Activated naive CD8-positive, alpha-beta T cell treated with anti-CD3 and anti-CD28 coated beads, Interleukin-2, amount 10 ng/mL, durations not matched to agents 7 days and 5 days (primary cell): ENCODE measurements around the gene CD48. TPM values are rescaled to one million over a fixed set of nuclear protein-coding genes. Genes with fewer than 3 reads are reported as not detected.

Source experiments
- ATAC-seq: fragments of 150-1000 bp; cut with Tn5 transposase; one replicate; pipeline ENCODE4 v1.10.0; 2021; ENCODE audit warnings: low read depth, moderate library complexity
- POLR2A ChIA-PET: fragments of 350-600 bp; sonication (Branson Sonifier 250); formaldehyde crosslinking; loops from one replicate; lab custom pipeline; 2021; ENCODE audit warnings: antibody characterized with exemption; lab: Charles Lee
- DNase-seq: peaks from one replicate; pipeline ENCODE4 v3.0.0; 2021
- H3K27ac Mint-ChIP-seq: one replicate; pipeline ENCODE4 v1.8.0; 2022; ENCODE audit warnings: mild to moderate bottlenecking, mixed read lengths
- H3K27me3 Mint-ChIP-seq: one replicate; pipeline ENCODE4 v1.8.0; 2022; ENCODE audit warnings: mild to moderate bottlenecking, moderate library complexity, mixed read lengths
- H3K36me3 Mint-ChIP-seq: one replicate; pipeline ENCODE4 v1.8.0; 2021; ENCODE audit warnings: mild to moderate bottlenecking, mixed read lengths
- H3K4me1 Mint-ChIP-seq: one replicate; pipeline ENCODE4 v1.8.0; 2021; ENCODE audit warnings: mixed read lengths
- H3K4me3 Mint-ChIP-seq: one replicate; pipeline ENCODE4 v1.8.0; 2022; ENCODE audit warnings: mild to moderate bottlenecking, moderate library complexity, mixed read lengths
- H3K9me3 Mint-ChIP-seq: one replicate; pipeline ENCODE4 v1.8.0; 2021; ENCODE audit warnings: mixed read lengths
- total RNA-seq, 2 experiments: library from RNA; stranded (reverse); gene quantifications; one replicate each; pipeline ENCODE4 v1.2.3, GENCODE V29; 2021

CD48 gene
- 100 to 1,000 TPM; 379 to 386 TPM for total RNA-seq

GRCh38 chr1:160711602-160712311 lies at the start of gene CD48:
TSS of gene CD48 (minus strand) at chr1:160711822. CDS start at chr1:160711763, 59 bp downstream.
- ATAC-seq, result peak; percentile 38
- peaks cover 30% of the 10 kb centered on the region for H3K4me1 Mint-ChIP-seq
- no peaks in the 10 kb centered on the region for H3K27me3 Mint-ChIP-seq
- DNase-seq, result peak; percentile 53
- H3K27ac Mint-ChIP-seq, result no peak within 1 kb of the TSS
- H3K9me3 Mint-ChIP-seq, result no peaks in the 10 kb centered on the region
- H3K36me3 Mint-ChIP-seq, result peaks cover 6% of the 10 kb centered on the region
- no peak within 1 kb of the TSS for H3K4me3 Mint-ChIP-seq
- POLR2A ChIA-PET, result interaction anchor here (0.7 to 4.3 kb wide), 21 partner anchors 8 to 406 kb away, joined by 3 to 36 read pairs (median 4); partner anchors contain the start of genes LY9, NIT1, PFDN2 and SLAMF7

- peaks cover 24% of the 10 kb centered on the region for H3K4me1 Mint-ChIP-seq
- H3K4me3 Mint-ChIP-seq, result no peak overlapping the region
- no peak overlapping the region for H3K27ac Mint-ChIP-seq
- no peaks in the 10 kb centered on the region for H3K27me3 Mint-ChIP-seq
- no peak for ATAC-seq
- no peak for DNase-seq
- POLR2A ChIA-PET, result no interaction called here
- peaks cover 19% of the 10 kb centered on the region for H3K9me3 Mint-ChIP-seq
- peaks cover 20% of the 10 kb centered on the region for H3K36me3 Mint-ChIP-seq
These were observed 49.4 kb upstream of the CD48 start for GRCh38 chr1:160761046-160761445.

GRCh38 chr1:160759740-160760139 lies 48.1 kb upstream of the CD48 start:
- H3K9me3 Mint-ChIP-seq, result peaks cover 19% of the 10 kb centered on the region
- no peak overlapping the region for H3K27ac Mint-ChIP-seq
- no peak for DNase-seq
- H3K27me3 Mint-ChIP-seq, result no peaks in the 10 kb centered on the region
- no peak overlapping the region for H3K4me3 Mint-ChIP-seq
- no peak for ATAC-seq
- POLR2A ChIA-PET, result no interaction called here
- peaks cover 21% of the 10 kb centered on the region for H3K36me3 Mint-ChIP-seq
- peaks cover 31% of the 10 kb centered on the region for H3K4me1 Mint-ChIP-seq

GRCh38 chr1:160758521-160758920 lies 46.9 kb upstream of the CD48 start:
- H3K27me3 Mint-ChIP-seq, result no peaks in the 10 kb centered on the region
- H3K4me1 Mint-ChIP-seq, result peaks cover 35% of the 10 kb centered on the region
- POLR2A ChIA-PET, result interaction anchor here (0.6 kb wide), 1 partner anchor 12 kb away, joined by 3 read pairs; no protein-coding TSS in a partner anchor
- no peak for DNase-seq
- no peak overlapping the region for H3K4me3 Mint-ChIP-seq
- peaks cover 32% of the 10 kb centered on the region for H3K36me3 Mint-ChIP-seq
- no peak overlapping the region for H3K27ac Mint-ChIP-seq
- peaks cover 19% of the 10 kb centered on the region for H3K9me3 Mint-ChIP-seq
- no peak for ATAC-seq

GRCh38 chr1:160756849-160757201 lies 45.2 kb upstream of the CD48 start:
- peak overlapping the region; percentile 60 for H3K4me3 Mint-ChIP-seq
- H3K9me3 Mint-ChIP-seq, result peaks cover 19% of the 10 kb centered on the region
- H3K36me3 Mint-ChIP-seq, result peaks cover 44% of the 10 kb centered on the region
- DNase-seq, result no peak
- POLR2A ChIA-PET, result interaction anchor here (0.6 to 2.7 kb wide), 9 partner anchors 9 to 81 kb away, joined by 3 to 24 read pairs (median 5); partner anchors contain the start of gene SLAMF7
- peak overlapping the region; percentile 95 for H3K27ac Mint-ChIP-seq
- peaks cover 44% of the 10 kb centered on the region for H3K4me1 Mint-ChIP-seq
- ATAC-seq, result no peak
- no peaks in the 10 kb centered on the region for H3K27me3 Mint-ChIP-seq

- H3K4me1 Mint-ChIP-seq, result peaks cover 47% of the 10 kb centered on the region
- peak overlapping the region; percentile 60 for H3K4me3 Mint-ChIP-seq
- H3K27me3 Mint-ChIP-seq, result no peaks in the 10 kb centered on the region
- H3K36me3 Mint-ChIP-seq, result peaks cover 47% of the 10 kb centered on the region
- POLR2A ChIA-PET, result interaction anchor here (0.6 to 2.7 kb wide), 11 partner anchors 8 to 80 kb away, joined by 3 to 24 read pairs (median 4); partner anchors contain the start of genes CD48 and SLAMF7
- ATAC-seq (peak; percentile 82), DNase-seq (no peak)
- peak overlapping the region; percentile 95 for H3K27ac Mint-ChIP-seq
- peaks cover 16% of the 10 kb centered on the region for H3K9me3 Mint-ChIP-seq
These were observed 44.6 kb upstream of the CD48 start for GRCh38 chr1:160755911-160756848.

GRCh38 chr1:160755461-160755860 lies 43.8 kb upstream of the CD48 start:
- POLR2A ChIA-PET, result interaction anchor here (1.1 to 2.7 kb wide), 7 partner anchors 9 to 49 kb away, joined by 3 to 24 read pairs (median 5); partner anchors contain the start of gene SLAMF7
- Mint-ChIP-seq H3K4me3 (peak overlapping the region; percentile 60), H3K27ac (peak overlapping the region; percentile 95), H3K36me3 (peaks cover 52% of the 10 kb centered on the region), H3K27me3 (no peaks in the 10 kb centered on the region), H3K9me3 (peaks cover 18% of the 10 kb centered on the region), H3K4me1 (peaks cover 53% of the 10 kb centered on the region)
- DNase-seq, result no peak
- ATAC-seq, result no peak

GRCh38 chr1:160753594-160753993 lies 42.0 kb upstream of the CD48 start:
- Mint-ChIP-seq H3K4me1 (peaks cover 65% of the 10 kb centered on the region), H3K9me3 (peaks cover 15% of the 10 kb centered on the region), H3K4me3 (no peak overlapping the region), H3K27ac (no peak overlapping the region), H3K36me3 (peaks cover 62% of the 10 kb centered on the region), H3K27me3 (no peaks in the 10 kb centered on the region)
- POLR2A ChIA-PET, result no interaction called here
- no peak for ATAC-seq
- DNase-seq, result no peak

- Mint-ChIP-seq H3K27me3 (no peaks in the 10 kb centered on the region), H3K4me3 (no peak overlapping the region), H3K9me3 (peaks cover 15% of the 10 kb centered on the region), H3K4me1 (peaks cover 72% of the 10 kb centered on the region), H3K27ac (peak overlapping the region; percentile 35), H3K36me3 (peaks cover 69% of the 10 kb centered on the region)
- POLR2A ChIA-PET, result interaction anchor here (0.9 kb wide), 1 partner anchor 12 kb away, joined by 3 read pairs; no protein-coding TSS in a partner anchor
- DNase-seq (no peak), ATAC-seq (no peak)
These were observed 41.3 kb upstream of the CD48 start for GRCh38 chr1:160752924-160753323.

- no peak for ATAC-seq
- no peak for DNase-seq
- H3K36me3 Mint-ChIP-seq, result peaks cover 70% of the 10 kb centered on the region
- no peak overlapping the region for H3K4me3 Mint-ChIP-seq
- peak overlapping the region; percentile 91 for H3K27ac Mint-ChIP-seq
- peaks cover 11% of the 10 kb centered on the region for H3K9me3 Mint-ChIP-seq
- H3K27me3 Mint-ChIP-seq, result no peaks in the 10 kb centered on the region
- POLR2A ChIA-PET, result interaction anchor here (0.7 to 1.3 kb wide), 3 partner anchors 11 to 46 kb away, joined by 3 read pairs; no protein-coding TSS in a partner anchor
- H3K4me1 Mint-ChIP-seq, result peaks cover 74% of the 10 kb centered on the region
These were observed 40.8 kb upstream of the CD48 start for GRCh38 chr1:160752406-160752805.

- no peak for DNase-seq
- Mint-ChIP-seq H3K36me3 (peaks cover 68% of the 10 kb centered on the region), H3K4me1 (peaks cover 74% of the 10 kb centered on the region), H3K27ac (peak overlapping the region; percentile 85), H3K4me3 (peak overlapping the region; percentile 14), H3K9me3 (peaks cover 4% of the 10 kb centered on the region), H3K27me3 (no peaks in the 10 kb centered on the region)
- no peak for ATAC-seq
- POLR2A ChIA-PET, result no interaction called here
These were observed 39.0 kb upstream of the CD48 start for GRCh38 chr1:160750608-160751007.

GRCh38 chr1:160748878-160749269 lies 37.3 kb upstream of the CD48 start:
- no peak overlapping the region for H3K4me3 Mint-ChIP-seq
- peak overlapping the region; percentile 82 for H3K27ac Mint-ChIP-seq
- no peaks in the 10 kb centered on the region for H3K27me3 Mint-ChIP-seq
- H3K9me3 Mint-ChIP-seq, result peaks cover 2% of the 10 kb centered on the region
- ATAC-seq (no peak), DNase-seq (no peak)
- POLR2A ChIA-PET, result interaction anchor here (0.6 to 1.7 kb wide), 2 partner anchors 11 to 24 kb away, joined by 5 to 6 read pairs; no protein-coding TSS in a partner anchor
- peaks cover 69% of the 10 kb centered on the region for H3K36me3 Mint-ChIP-seq
- H3K4me1 Mint-ChIP-seq, result peaks cover 87% of the 10 kb centered on the region
